Thyroid gland (tissue), 4 donors: ENCODE data around the gene NF2. TPM values are rescaled to one million over a fixed set of nuclear protein-coding genes. Genes with fewer than 3 reads are reported as not detected.
"Not testable (repeated sequence)": the region's sequence is repeated elsewhere in the genome, so short reads cannot be mapped to it uniquely, and the experiment has no call there.

Experiments
- DNase-seq, 2 donors: peaks; one replicate each; pipeline ENCODE4 v3.0.0-alpha.2; 2019
- H3K27ac ChIP-seq, 3 donors: fragments of 200-600 bp; sonication (generic); 1 replicate in 2 of 3; 2 replicates in 1 of 3; pipeline ENCODE4 v1.5.1; 2016 to 2019; ENCODE audit warnings: mild to moderate bottlenecking in 1 of 3, moderate library complexity in 1 of 3
- H3K27me3 ChIP-seq: fragments of 200-600 bp; sonication (generic); one replicate; pipeline ENCODE4 v1.5.1; 2019
- H3K36me3 ChIP-seq, 2 donors: fragments of 200-600 bp; sonication (generic); one replicate each; pipeline ENCODE4 v1.5.1; 2016 to 2019
- H3K4me1 ChIP-seq, 2 donors: fragments of 200-600 bp; sonication (generic); one replicate each; pipeline ENCODE4 v1.5.1; 2017 to 2019
- H3K4me3 ChIP-seq, 3 donors: fragments of 200-600 bp; sonication (generic); replicated peaks in 1 of 3; 1 replicate in 2 of 3; 2 replicates in 1 of 3; pipeline ENCODE4 v1.5.1; 2016; ENCODE audit warnings: mild to moderate bottlenecking in 1 of 3
- H3K9me3 ChIP-seq: fragments of 200-600 bp; sonication (generic); one replicate; pipeline ENCODE4 v1.5.1; 2017
- CTCF ChIP-seq, 6 experiments: fragments of 200-600 bp in 3 of 6; fragments of 450-650 bp in 3 of 6; sonication (generic) in 3 of 6; IDR thresholded peaks; one replicate each; pipeline ENCODE4 v1.5.1; 2016 to 2019; ENCODE audit warnings: antibody characterized with exemption in 6 of 6, mild to moderate bottlenecking in 2 of 6, inconsistent platforms in 1 of 6, moderate library complexity in 1 of 6
- POLR2A ChIP-seq, 2 donors: fragments of 450-650 bp; IDR thresholded peaks; one replicate each; pipeline ENCODE4 v1.6.1; 2017; ENCODE audit warnings: antibody characterized with exemption in 2 of 2, mild to moderate bottlenecking in 2 of 2, moderate library complexity in 1 of 2
- WGBS, 2 donors: methylation state at CpG; one replicate each; pipeline ENCODE4 v1.1.5; 2017; 5-methylcytosine and 5-hydroxymethylcytosine counted together
- intact Hi-C: fragments of 100-400 bp; cut with DNase I; formaldehyde crosslinking; loops from one replicate; pipeline ENCODE4 v1.15.1; 2023
- total RNA-seq, 4 donors: library from RNA; depleted of rRNA; stranded (reverse); fragments of >200 nt; gene quantifications; one replicate each; pipeline ENCODE4 v1.2.3, GENCODE V29; 2016

NF2 gene
- total RNA-seq, 4 donors from 2014 or later: 37.5 to 65.5 (median 51.6) TPM

GRCh38 chr22:29563652-29564460, 39.6 kb upstream of the NF2 start:
- Histone ChIP-seq H3K4me1 (no peaks in the 10 kb centered on the region), H3K9me3 (no peaks in the 10 kb centered on the region), H3K27ac (no peak overlapping the region), H3K27me3 (no peaks in the 10 kb centered on the region), H3K36me3 (peaks cover 13 to 18% of the 10 kb centered on the region in 2 donors), H3K4me3 (no peak overlapping the region)
- WGBS, 2 donors: 88 to 94% methylated on average over 6 of the region's 6 CpGs
- no peak for DNase-seq
- TF ChIP-seq POLR2A (IDR thresholded peaks at IDR 0.05): no peak
- TF ChIP-seq CTCF (IDR thresholded peaks at IDR 0.05): no peak
- intact Hi-C loops: no loop called here

GRCh38 chr22:29566513-29566912, 36.9 kb upstream of the NF2 start:
- H3K27me3 ChIP-seq, H3K27ac ChIP-seq, H3K9me3 ChIP-seq, intact Hi-C loops, H3K4me1 ChIP-seq, H3K36me3 ChIP-seq, H3K4me3 ChIP-seq, DNase-seq: not testable (repeated sequence)
- 97 to 99% methylated on average over 7 of the region's 7 CpGs for WGBS, 2 donors

GRCh38 chr22:29567338-29567737, 36.1 kb upstream of the NF2 start:
- no peak for DNase-seq
- WGBS, 2 donors: 70 to 84% methylated on average over 7 of the region's 7 CpGs
- intact Hi-C loops: no loop called here
- Histone ChIP-seq H3K36me3 (peaks cover 4 to 7% of the 10 kb centered on the region in 2 donors), H3K9me3 (no peaks in the 10 kb centered on the region), H3K4me1 (no peaks in the 10 kb centered on the region), H3K27ac (no peak overlapping the region), H3K27me3 (no peaks in the 10 kb centered on the region), H3K4me3 (no peak overlapping the region)
- no peak for TF ChIP-seq CTCF (IDR thresholded peaks at IDR 0.05)
- TF ChIP-seq POLR2A (IDR thresholded peaks at IDR 0.05): no peak

- intact Hi-C loops: no loop called here
- DNase-seq: no peak
Measured at GRCh38 chr22:29569011-29569678, 34.3 kb upstream of the NF2 start.

GRCh38 chr22:29570456-29570855, 33.0 kb upstream of the NF2 start:
- Histone ChIP-seq H3K36me3 (peaks cover 4 to 7% of the 10 kb centered on the region in 2 donors), H3K27ac (no peak overlapping the region), H3K4me1 (no peaks in the 10 kb centered on the region), H3K4me3 (no peak overlapping the region), H3K27me3 (no peaks in the 10 kb centered on the region), H3K9me3 (no peaks in the 10 kb centered on the region)
- TF ChIP-seq POLR2A (IDR thresholded peaks at IDR 0.05) (no peak), CTCF (IDR thresholded peaks at IDR 0.05) (no peak)
- intact Hi-C loops: no loop called here
- 88 to 95% methylated on average over 7 of the region's 7 CpGs for WGBS, 2 donors
- DNase-seq: no peak

More at GRCh38 chr22:29569011-29569678, 34.3 kb upstream of the NF2 start:
- Histone ChIP-seq H3K27ac (no peak overlapping the region), H3K4me1 (no peaks in the 10 kb centered on the region), H3K27me3 (no peaks in the 10 kb centered on the region), H3K4me3 (no peak overlapping the region), H3K36me3 (peaks cover 4 to 7% of the 10 kb centered on the region in 2 donors), H3K9me3 (no peaks in the 10 kb centered on the region)
- TF ChIP-seq POLR2A (IDR thresholded peaks at IDR 0.05) (no peak), CTCF (IDR thresholded peaks at IDR 0.05) (no peak)
- 92 to 96% methylated on average over 6 to 7 of the region's 7 CpGs for WGBS, 2 donors
